ENCODE measurements around the gene IGFBP3. TPM values are rescaled to one million over a fixed set of nuclear protein-coding genes. Genes with fewer than 3 reads are reported as not detected.

The IGFBP3 gene
- total RNA-seq, 1 donor from 2014 or later = 1,283 TPM

GRCh38 chr7:45878457-45879144 is 42.5 kb downstream of the IGFBP3 start:
- Histone ChIP-seq H3K27ac (ENCODE audit: low read depth, low read length) (no peak overlapping the region), H3K4me1 (ENCODE audit: insufficient read depth, low read length) (peaks cover 24% of the 10 kb centered on the region), H3K36me3 (ENCODE audit: insufficient read depth, low read length) (no peaks in the 10 kb centered on the region), H3K9ac (ENCODE audit: low read length) (no peak overlapping the region), H4K20me1 (ENCODE audit: insufficient read depth, low read length) (no peaks in the 10 kb centered on the region), H3K4me2 (ENCODE audit: low read length) (no peak overlapping the region), H3K27me3 (ENCODE audit: insufficient read depth, low read length) (no peaks in the 10 kb centered on the region), H3K9me3 (ENCODE audit: insufficient read depth, low read depth, low read length) (peaks cover 5% of the 10 kb centered on the region), H3K4me3 (ENCODE audit: insufficient read depth, low read depth, low read length) (no peak overlapping the region), H2AFZ (ENCODE audit: low read depth, low read length) (no peak overlapping the region), H3K79me2 (ENCODE audit: insufficient read depth, low read length) (no peaks in the 10 kb centered on the region)
- H3K27me3 Mint-ChIP-seq (ENCODE audit: low read depth, unreplicated experiment) = peaks cover 8% of the 10 kb centered on the region
- no peak for TF ChIP-seq CTCF (IDR thresholded peaks at IDR 0.05; ENCODE audit: insufficient read depth, low read depth, low read length)
- H3K9me3 Mint-ChIP-seq (ENCODE audit: unreplicated experiment) = peaks cover 12% of the 10 kb centered on the region
- FAIRE-seq (no peak), DNase-seq (ENCODE audit: low read depth) (no peak)
- peaks cover 7% of the 10 kb centered on the region for H3K4me1 Mint-ChIP-seq (ENCODE audit: low read depth, unreplicated experiment)
- H3K36me3 Mint-ChIP-seq (ENCODE audit: low read depth, unreplicated experiment) = peaks cover 3% of the 10 kb centered on the region
- H3K27ac Mint-ChIP-seq (ENCODE audit: unreplicated experiment) = no peak overlapping the region
- H3K4me3 Mint-ChIP-seq (ENCODE audit: unreplicated experiment) = no peak overlapping the region

- H3K36me3 ChIP-seq (ENCODE audit: insufficient read depth, low read length) = no peaks in the 10 kb centered on the region
- H3K4me2 ChIP-seq (ENCODE audit: low read length) = no peak overlapping the region
- peaks cover 5% of the 10 kb centered on the region for H3K9me3 ChIP-seq (ENCODE audit: insufficient read depth, low read depth, low read length)
- no peak overlapping the region for H3K27ac ChIP-seq (ENCODE audit: low read depth, low read length)
- peaks cover 11% of the 10 kb centered on the region for H3K4me1 ChIP-seq (ENCODE audit: insufficient read depth, low read length)
- H3K4me3 ChIP-seq (ENCODE audit: insufficient read depth, low read depth, low read length) = no peak overlapping the region
- H3K9me3 Mint-ChIP-seq (ENCODE audit: unreplicated experiment) = peaks cover 12% of the 10 kb centered on the region
- H3K9ac ChIP-seq (ENCODE audit: low read length) = no peak overlapping the region
- H2AFZ ChIP-seq (ENCODE audit: low read depth, low read length) = no peak overlapping the region
- peaks cover 7% of the 10 kb centered on the region for H3K4me1 Mint-ChIP-seq (ENCODE audit: low read depth, unreplicated experiment)
- H3K27ac Mint-ChIP-seq (ENCODE audit: unreplicated experiment) = no peak overlapping the region
- no peak overlapping the region for H3K4me3 Mint-ChIP-seq (ENCODE audit: unreplicated experiment)
- H3K79me2 ChIP-seq (ENCODE audit: insufficient read depth, low read length) = no peaks in the 10 kb centered on the region
- FAIRE-seq (no peak), DNase-seq (ENCODE audit: low read depth) (no peak)
- peaks cover 3% of the 10 kb centered on the region for H3K36me3 Mint-ChIP-seq (ENCODE audit: low read depth, unreplicated experiment)
- H3K27me3 Mint-ChIP-seq (ENCODE audit: low read depth, unreplicated experiment) = peaks cover 4% of the 10 kb centered on the region
- TF ChIP-seq CTCF (IDR thresholded peaks at IDR 0.05; ENCODE audit: insufficient read depth, low read depth, low read length) (no peak), EZH2 (IDR thresholded peaks at IDR 0.05; ENCODE audit: insufficient read depth, low read length) (no peak)
- no peaks in the 10 kb centered on the region for H4K20me1 ChIP-seq (ENCODE audit: insufficient read depth, low read length)
- H3K27me3 ChIP-seq (ENCODE audit: insufficient read depth, low read length) = no peaks in the 10 kb centered on the region
Observed at GRCh38 chr7:45876519-45876918, 44.6 kb downstream of the IGFBP3 start.

- FAIRE-seq = peak; percentile 83
- peak overlapping the region; percentile 3 for H3K27ac Mint-ChIP-seq (ENCODE audit: unreplicated experiment)
- TF ChIP-seq EZH2 (IDR thresholded peaks at IDR 0.05; ENCODE audit: insufficient read depth, low read length) (no peak), CTCF (IDR thresholded peaks at IDR 0.05; ENCODE audit: insufficient read depth, low read depth, low read length) (no peak)
Observed at GRCh38 chr7:45874408-45875131, 46.5 kb downstream of the IGFBP3 start.

More at GRCh38 chr7:45874408-45875131, 46.5 kb downstream of the IGFBP3 start:
- H3K4me3 Mint-ChIP-seq (ENCODE audit: unreplicated experiment) = no peak overlapping the region
- Histone ChIP-seq H2AFZ (ENCODE audit: low read depth, low read length) (peak overlapping the region; percentile 31), H3K36me3 (ENCODE audit: insufficient read depth, low read length) (no peaks in the 10 kb centered on the region), H3K4me3 (ENCODE audit: insufficient read depth, low read depth, low read length) (no peak overlapping the region), H3K79me2 (ENCODE audit: insufficient read depth, low read length) (no peaks in the 10 kb centered on the region), H3K9ac (ENCODE audit: low read length) (peak overlapping the region; percentile 27), H3K27ac (ENCODE audit: low read depth, low read length) (peak overlapping the region; percentile 64), H3K27me3 (ENCODE audit: insufficient read depth, low read length) (no peaks in the 10 kb centered on the region), H3K4me2 (ENCODE audit: low read length) (peak overlapping the region; percentile 64), H4K20me1 (ENCODE audit: insufficient read depth, low read length) (no peaks in the 10 kb centered on the region), H3K9me3 (ENCODE audit: insufficient read depth, low read depth, low read length) (peaks cover 5% of the 10 kb centered on the region), H3K4me1 (ENCODE audit: insufficient read depth, low read length) (peaks cover 11% of the 10 kb centered on the region)
- peaks cover 7% of the 10 kb centered on the region for H3K4me1 Mint-ChIP-seq (ENCODE audit: low read depth, unreplicated experiment)
- DNase-seq (ENCODE audit: low read depth) = peak; percentile 92
- no peaks in the 10 kb centered on the region for H3K27me3 Mint-ChIP-seq (ENCODE audit: low read depth, unreplicated experiment)
- H3K9me3 Mint-ChIP-seq (ENCODE audit: unreplicated experiment) = peaks cover 12% of the 10 kb centered on the region
- peaks cover 3% of the 10 kb centered on the region for H3K36me3 Mint-ChIP-seq (ENCODE audit: low read depth, unreplicated experiment)
